GM21515 (cell line): Measurements from ENCODE around the gene CRX.
"Not testable (repeated sequence)": the region's sequence is repeated elsewhere in the genome, so short reads cannot be mapped to it uniquely, and the experiment has no call there.

Source experiments
- ATAC-seq: cut with Tn5 transposase; IDR thresholded peaks from one replicate; pipeline ENCODE4 v1.9.1; 2021; ENCODE audit not compliant: unreplicated experiment

CRX gene

DNA sequence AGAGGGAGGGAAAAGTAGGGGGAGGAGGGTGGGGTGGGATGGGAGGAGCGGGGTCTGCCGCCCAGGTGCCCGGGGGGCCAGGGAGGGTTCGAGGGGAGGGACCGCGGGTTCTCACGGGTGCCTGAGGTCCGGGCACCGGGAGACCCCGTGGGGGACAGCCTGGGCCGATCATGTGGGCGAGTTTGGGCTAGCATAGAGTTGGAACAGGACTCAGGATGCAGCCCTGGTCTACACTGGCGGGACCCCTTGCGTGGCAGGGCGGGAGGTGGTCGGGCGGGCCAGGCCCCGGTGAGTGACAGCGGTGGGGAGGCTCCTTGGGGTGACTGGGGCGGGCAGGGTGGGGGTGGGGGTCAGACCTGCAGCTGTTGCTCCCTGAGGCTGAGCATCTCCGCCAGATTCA lies 18.6 kb upstream of the CRX start:
- not testable (repeated sequence) for ATAC-seq

DNA sequence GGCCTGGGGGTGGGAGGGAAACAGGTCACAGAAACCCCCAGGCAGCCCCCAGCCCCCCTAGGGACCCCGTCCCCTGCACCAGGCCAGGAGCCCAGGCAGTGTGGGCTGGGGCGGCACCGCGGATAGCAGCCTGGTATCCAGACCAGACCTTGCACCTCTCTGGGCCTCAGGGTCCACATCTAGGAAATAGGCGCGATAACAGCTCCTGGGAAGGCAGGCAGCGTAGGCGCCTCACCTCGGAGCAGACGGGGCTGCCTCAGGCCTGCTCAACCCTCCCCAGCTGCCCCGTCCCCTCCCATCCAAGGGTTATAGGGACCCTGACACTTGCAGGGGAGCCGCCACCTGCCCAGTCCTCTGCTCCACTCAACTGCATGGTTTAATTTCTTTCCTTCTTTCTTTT lies 18.1 kb upstream of the CRX start:
- not testable (repeated sequence) for ATAC-seq

DNA sequence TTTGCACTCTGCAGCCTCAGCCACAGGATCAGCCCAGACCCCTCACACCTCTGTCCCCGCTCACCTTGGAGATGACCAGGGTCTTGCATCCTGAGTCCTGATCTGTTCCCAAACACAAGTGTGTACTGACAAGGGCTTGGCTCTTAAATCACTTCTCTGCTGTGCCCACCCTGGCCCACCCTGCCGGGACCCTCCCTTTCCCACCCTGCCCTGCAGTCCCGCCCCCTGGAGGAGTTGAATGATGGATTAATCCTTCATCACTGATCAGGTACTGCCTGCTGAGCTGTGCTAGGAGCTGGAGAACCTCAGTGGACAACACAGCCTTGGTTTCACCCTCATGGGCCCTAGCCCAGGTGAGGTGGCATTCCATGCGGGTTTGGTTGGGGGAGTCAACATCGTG lies 17.3 kb upstream of the CRX start, which contains the start of gene TPRX1:
TSS of gene TPRX1 (minus strand) at position 101 of the 400 bp plus-strand sequence. CDS start at position 89, 12 bp downstream.
- ATAC-seq, result not testable (repeated sequence)

DNA sequence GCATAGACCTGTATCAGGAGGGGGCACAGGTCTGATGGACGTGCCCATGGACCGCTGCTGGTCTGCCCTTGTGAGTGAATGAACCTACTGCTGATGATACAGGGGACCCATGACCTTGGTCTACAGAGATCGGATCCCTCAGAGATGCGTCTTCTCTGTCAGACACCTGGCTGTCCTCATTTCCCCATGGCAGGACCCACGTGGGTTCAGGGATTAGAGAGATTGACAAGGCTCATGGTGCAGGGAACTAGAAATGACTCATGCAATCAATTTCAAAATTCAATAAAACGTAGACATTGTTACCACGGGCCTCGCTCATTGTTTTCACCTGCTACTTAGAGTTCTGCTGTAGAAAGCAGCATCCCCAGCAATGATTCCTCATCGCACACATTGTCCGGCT lies 16.4 kb upstream of the CRX start:
- ATAC-seq, result no peak

DNA sequence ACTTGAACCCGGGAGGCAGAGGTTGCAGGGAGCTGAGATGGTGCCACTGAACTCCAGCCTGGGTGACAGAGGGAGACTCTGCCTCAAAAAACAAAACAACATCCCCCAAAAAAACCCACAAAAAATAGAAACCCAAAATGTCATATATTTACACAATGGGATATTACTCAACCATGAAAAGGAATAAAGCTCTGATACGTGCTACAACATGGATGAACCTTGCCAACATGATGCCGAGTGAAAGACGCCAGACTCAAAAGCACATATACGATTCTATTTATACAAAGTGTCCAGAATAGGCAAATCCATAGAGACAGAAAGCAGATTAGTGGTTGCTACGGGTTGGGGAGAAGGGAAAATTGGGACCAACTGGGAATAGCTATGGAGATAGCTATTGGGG lies 15.3 kb upstream of the CRX start:
- no peak for ATAC-seq

DNA sequence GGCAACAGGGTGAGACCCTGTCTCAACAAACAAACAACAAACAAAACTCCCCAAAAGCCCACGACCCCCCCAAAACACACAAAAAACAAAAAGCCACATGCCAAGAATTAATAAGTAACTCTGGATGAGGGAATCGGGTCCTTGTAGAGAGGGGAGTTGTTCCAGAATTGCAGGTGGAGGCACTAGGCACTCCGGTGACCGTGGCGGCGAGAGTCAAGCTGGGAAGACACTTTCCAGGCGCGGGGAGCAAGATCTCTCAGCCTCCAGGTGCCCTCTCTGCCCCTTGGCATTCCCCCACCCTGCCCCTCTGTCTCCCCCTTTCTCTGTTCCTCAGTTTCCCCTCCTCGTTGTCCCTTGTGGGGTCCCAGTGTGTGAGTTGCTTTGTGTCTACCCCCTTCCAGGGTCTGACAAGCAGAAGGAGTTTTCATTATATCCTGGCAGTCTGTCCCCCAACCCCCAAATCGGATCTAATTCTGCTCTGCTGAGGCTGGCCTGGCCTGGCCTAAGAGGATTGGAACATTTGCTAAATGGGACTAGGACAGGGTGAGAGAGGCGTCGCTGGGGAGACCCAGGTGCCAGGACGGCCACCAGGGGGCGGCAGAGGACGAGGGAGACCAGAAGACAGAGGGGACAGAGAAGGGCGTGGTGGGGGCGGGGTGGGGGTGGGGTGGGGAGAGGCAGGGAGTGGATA lies 8.3 kb upstream of the CRX start:
- no peak for ATAC-seq

DNA sequence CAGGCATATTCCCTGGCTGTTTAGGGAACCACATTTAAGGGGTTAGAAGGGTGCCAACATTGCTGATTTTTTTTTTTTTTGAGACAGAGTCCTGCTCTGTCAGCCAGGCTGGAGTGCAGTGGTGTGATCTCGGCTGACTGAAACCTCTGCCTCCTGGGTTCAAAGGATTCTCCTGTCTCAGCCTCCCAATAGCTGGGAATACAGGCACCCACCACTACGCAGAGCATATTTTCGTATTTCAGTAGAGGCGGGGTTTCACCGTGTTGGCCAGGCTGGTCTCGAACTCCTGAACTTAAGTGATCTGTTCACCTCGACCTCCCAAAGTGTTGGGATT lies 7.8 kb upstream of the CRX start:
- ATAC-seq, result no peak

DNA sequence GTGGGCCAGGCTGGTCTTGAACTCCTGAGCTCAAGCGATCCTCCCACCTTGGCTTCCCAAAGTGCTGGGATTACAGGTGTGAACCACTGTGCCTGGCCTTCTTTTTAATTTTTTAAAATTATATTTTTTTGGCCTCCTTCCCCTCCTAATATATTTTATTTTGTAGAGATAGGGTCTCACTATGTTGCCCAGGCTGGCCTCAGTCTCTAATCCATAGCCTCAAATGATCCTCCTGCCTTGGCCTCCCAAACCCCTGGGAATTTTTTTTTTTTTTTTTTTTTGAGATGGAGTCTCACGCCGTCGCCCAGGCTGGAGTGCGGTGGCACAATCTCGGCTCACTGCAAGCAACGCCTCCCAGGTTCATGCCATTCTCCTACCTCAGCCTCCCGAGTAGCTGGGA lies 5.5 kb upstream of the CRX start:
- not testable (repeated sequence) for ATAC-seq

DNA sequence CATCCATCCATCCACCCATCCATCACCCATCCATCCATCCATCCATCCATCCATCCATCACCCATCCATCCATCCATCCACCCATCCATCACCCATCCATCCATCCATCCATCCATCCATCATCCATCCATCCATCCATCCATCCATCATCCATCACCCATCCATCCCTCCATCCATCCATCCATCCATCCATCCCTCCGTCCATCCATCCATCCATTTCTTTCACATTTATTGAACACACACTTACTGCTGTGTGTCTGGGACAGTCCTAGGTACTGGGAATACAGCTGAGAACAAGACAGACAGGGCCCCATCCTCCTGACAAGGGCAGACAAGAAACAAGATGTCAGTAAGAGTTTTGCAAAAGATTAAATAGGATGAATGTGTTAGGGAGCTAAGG lies 3.5 kb upstream of the CRX start:
- ATAC-seq, result not testable (repeated sequence)

DNA sequence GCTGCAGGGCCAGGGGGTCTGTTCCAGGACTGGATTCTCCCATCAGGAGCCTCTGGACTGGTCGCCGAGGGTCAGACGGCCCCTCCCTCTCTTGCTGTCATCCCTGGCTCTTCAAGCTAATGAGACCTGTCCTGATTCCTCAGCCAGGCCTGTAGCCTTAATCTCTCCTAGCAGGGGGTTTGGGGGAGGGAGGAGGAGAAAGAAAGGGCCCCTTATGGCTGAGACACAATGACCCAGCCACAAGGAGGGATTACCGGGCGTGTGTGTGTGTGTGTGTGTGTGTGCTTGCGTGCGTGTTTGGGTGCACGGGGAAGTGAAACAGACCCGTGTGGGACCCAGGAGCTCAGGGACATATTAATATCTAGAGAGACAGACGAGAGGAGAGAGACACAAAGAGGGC lies 1.9 kb upstream of the CRX start:
- ATAC-seq, result no peak

DNA sequence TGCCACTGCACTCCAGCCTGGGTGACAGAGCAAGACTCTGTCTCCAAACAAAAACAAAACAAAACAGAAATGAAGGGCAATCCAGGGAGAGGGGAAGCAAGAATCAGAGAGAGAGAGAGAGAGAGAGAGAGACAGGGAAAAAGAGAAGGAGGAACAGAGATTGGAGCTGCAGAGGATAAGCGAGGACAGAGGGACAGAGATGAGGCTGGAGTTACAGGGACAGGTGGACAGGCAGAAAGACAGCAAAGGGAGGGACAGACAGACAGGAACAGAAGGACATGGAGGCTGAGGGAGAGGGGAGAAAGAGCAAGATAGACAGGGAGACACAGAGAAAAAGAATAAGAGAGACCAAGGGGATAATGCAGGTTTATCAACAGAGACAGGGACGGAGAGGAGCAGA lies 1.3 kb upstream of the CRX start:
- no peak for ATAC-seq

DNA sequence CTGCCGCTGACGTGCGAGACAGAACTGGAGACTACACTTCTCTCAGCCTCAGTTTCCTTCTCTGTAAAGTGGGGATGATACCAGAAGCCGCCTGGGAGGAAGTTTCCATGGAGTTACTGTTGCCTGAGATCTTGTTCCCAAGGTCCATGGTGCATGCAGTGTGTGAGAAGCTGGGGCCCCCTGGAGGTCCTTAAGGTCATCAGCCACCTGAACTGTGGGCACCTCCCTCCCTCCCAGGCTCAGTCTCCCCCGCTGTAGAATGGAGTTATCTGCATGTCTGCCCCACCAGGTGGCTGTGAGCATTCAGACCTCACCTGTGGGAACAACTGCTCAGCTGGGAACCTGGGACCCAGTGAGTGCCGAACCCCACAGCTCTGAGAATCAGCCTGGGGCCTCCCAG lies 2.7 kb downstream of the CRX start:
- ATAC-seq, result no peak

DNA sequence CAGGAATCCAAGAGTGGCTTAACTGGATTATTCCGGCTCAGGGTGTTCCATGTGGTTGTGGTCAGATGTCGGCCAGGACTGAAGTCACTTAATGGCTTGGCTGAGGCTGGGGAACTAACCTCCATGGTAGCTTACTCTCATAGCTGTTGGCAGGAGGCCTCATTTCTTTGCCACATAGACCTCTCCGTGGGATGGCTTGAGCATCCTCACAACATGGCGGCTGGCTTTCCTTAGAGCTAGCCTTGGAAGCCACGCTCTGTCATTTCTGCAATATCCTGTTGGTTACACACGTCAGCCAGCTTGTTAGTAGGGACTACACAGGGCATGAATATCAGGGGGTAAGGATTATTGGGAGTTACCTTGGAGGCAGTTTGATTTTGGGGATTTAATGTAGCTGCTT lies 5.1 kb downstream of the CRX start:
- no peak for ATAC-seq

DNA sequence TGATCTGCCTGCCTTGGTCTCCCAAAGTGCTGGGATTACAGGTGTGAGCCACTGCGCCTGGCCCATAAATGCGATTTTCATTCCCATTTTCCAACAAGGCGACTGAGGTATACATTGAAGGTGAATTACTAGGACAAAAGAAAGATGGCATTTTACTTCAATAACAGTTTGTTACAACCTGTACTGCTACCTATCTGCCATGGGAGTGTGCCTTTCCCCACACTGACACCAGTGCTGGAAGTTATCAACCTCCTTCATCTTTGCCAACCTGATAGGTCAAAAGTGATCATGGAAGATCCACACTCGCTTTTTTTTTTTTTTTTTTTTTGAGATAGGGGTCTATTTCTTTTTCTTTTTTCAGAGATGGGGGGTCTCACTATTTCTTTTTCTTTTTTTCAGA lies 11.0 kb downstream of the CRX start:
- ATAC-seq, result no peak

DNA sequence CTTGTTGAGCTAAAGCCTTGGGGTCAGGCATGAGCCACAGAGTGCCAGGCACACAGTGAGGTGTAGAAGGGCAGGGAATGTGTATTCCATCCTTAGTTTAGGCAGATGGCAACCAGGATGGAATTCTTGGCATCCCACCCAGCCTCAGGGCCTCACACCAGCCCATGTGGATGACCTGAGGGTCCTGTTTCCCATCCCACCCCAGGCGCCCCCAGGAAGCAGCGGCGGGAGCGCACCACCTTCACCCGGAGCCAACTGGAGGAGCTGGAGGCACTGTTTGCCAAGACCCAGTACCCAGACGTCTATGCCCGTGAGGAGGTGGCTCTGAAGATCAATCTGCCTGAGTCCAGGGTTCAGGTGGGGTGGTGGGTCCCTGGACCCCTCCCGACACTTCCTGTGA lies 14.3 kb downstream of the CRX start:
- no peak for ATAC-seq

DNA sequence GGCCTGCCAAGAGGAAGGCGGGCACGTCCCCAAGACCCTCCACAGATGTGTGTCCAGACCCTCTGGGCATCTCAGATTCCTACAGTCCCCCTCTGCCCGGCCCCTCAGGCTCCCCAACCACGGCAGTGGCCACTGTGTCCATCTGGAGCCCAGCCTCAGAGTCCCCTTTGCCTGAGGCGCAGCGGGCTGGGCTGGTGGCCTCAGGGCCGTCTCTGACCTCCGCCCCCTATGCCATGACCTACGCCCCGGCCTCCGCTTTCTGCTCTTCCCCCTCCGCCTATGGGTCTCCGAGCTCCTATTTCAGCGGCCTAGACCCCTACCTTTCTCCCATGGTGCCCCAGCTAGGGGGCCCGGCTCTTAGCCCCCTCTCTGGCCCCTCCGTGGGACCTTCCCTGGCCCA lies 17.7 kb downstream of the CRX start:
- no peak for ATAC-seq

DNA sequence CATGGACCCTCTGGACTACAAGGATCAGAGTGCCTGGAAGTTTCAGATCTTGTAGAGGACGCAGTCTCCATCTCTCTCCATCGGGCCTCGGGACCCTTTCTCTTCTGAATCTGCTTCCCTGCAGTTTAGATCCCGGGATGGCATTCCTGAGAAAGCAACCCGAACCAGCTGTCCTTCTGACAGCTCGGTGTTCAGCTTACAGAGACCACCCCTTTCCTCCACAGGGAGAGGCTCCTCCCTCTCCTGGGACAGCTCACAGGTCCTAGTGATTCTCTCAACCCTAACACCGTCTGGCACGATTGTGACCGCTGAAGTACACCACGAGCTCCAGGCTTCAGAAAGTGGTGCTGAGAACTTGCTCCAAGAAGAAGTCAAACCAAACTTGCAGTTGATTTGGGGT lies 18.2 kb downstream of the CRX start:
- ATAC-seq, result no peak

DNA sequence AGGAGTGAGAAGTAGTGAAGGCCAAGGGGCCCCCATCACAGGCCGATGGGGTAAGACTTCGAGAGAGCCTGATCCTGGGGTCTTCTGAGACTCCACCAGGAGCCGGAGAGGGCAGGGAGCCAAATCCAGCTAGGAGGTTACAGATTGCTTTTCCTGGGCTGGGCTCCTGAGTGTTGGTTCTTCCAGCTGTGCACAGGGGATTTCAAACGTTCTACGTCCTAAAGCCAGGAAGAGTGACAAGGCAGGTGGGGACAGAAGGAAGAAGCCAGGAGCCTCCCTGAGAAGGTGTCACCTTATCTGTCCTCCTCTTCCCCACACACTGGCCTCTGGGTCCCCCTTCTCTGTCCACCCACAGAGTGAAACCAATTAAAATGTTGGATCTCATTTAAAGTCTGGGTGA lies 21.2 kb downstream of the CRX start:
- no peak for ATAC-seq

DNA sequence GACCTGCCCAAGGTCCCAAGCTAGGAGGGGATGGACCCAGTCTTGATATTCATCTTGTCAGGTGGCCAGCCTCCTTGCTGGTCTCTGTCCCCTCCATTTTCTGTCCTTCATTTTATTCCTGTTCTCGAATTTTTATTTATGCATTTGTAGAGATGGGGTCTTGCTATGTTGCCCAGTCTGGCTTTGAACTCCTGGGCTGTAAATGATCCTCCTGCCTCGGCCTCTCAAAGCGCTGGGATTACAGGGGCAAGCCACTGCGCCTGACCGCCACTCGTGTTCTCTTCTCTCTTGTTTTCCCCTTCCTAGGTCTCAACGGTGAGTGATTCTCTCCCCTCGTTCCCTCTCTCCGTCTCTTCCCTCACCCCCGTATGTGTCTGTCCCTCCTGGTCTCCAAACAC lies 26.7 kb downstream of the CRX start:
- ATAC-seq, result no peak

DNA sequence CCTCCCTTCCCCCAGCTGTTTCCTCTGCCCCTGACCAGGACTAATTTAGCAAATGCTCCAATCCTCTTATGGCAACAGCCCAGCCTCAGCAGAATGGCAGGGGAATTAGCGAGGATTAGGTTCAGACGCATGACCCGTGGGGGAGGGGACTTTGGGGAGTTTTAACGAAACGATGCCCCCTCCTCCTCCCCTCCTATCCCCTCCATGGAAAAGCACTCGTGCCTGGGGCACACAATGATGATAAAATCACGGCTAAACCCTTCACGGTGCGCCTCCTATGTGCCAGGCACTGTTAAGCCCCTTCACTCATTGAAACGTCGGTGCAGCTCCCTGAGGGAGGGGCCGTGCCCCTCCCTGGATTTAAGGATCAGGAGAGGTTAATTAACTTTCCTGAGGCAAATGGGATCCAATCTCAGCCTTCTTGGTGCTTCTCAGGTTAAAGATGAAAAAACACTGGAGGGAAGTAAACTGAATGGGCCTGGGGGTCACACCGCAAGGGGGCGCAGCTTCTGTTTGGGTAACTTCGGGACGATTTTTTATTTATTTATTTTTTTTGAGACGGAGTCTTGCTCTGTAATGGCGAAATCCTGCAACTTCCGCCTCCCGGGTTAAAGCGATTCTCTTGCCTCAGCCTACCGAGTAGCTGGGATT lies 27.2 kb downstream of the CRX start:
- no peak for ATAC-seq

DNA sequence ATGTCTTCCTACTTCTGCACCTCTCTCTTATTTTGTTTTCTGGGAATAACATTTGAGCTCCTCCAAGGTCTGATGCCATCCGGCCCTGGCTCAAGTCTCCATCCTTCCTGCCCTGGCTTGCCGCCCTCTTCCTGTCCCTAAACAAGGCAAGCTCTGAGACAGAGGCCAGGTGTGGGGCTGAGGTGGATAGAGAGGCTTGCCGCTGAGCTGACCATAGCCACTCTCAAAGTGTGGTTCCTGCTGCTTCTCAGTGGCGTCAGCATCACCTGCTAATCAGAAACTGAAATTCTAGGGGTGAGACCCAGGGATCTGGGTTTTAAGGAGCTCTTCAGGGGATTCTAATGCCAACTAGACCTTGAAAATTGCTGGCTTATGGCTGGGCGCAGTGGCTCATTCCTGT lies 31.3 kb downstream of the CRX start:
- no peak for ATAC-seq

DNA sequence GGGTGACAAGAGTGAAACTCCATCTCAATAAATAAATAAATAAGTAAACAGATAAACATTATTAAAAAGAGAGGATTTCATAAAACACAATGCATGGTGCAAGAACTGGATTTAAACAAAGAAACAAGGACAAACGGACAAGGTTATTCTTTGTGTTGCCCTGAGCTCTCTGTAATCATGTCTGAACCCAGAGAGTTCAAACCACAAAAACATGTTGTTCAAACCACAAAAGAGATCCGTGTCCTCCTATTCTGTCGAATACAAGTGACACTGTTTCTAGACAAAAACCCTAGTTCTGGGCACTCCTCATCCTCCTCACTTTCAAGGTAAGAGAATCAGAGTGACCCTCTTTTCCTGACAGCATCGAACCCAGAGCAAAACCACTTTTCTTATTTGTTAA lies 32.7 kb downstream of the CRX start:
- ATAC-seq, result no peak

DNA sequence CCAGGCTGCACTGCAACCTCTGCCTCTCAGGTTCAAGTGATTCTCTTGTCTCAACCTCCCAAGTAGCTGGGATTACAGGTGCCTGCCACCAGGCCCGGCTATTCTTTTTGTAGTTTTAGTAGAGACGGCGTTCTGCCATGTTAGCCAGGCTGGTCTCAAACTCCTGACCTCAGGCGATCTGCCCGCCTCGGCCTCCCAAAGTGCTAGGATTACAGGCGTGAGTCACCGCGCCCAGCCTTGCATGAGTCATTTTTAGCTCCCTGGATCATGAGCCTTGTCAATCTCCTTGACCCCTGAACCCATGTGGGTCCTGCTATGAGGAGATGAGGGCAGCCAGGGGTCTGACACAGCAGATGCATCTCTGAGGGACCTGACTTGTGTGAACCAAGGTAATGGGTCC lies 36.5 kb downstream of the CRX start:
- ATAC-seq, result not testable (repeated sequence)
